Stimulated activated CD8-positive, alpha-beta memory T cell treated with anti-CD3 and anti-CD28 coated beads, Interleukin-12 subunit alpha, Interleukin-12 subunit beta, amount 100 ng/mL, for 24 hours (primary cell): Measurements from ENCODE around the gene ATP11A.
"Not testable (repeated sequence)": the region's sequence is repeated elsewhere in the genome, so short reads cannot be mapped to it uniquely, and the experiment has no call there.

Experiments
- DNase-seq: peaks from one replicate; pipeline ENCODE4 v3.0.0-alpha.2; 2020; ENCODE audit errors: extremely low read depth

ATP11A gene

DNA sequence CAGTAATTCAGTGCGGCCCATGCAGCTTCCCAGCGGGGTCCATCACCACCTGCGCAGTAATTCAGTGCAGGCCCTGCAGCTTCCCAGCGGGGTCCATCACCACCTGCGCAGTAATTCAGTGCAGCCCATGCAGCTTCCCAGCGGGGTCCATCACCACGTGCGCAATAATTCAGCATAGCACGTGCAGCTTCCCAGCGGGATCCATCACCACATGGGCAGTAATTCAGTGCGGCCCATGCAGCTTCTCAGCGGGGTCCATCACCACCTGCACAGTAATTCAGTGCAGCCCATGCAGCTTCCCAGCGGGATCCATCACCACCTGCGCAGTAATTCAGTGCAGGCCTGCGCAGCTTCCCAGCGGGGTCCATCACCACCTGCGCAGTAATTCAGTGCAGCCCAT lies 173.5 kb downstream of the ATP11A start:
- DNase-seq, result not testable (repeated sequence)

DNA sequence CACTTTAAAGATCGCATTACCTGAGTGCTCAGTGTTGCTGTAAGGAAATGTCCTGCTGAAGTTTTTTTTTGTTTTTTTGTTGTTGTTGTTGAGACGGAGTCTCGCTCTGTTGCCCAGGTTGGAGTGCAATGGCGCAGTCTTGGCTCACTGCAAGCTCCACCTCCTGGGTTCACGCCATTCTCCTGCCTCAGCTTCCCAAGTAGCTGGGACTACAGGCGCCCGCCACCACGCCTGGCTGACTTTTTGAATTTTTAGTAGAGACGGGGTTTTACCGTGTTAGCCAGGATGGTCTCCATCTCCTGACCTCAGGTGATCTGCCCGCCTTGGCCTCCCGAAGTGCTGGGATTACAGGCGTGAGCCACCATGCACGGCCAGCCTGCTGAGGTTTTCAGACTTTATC lies 175.6 kb downstream of the ATP11A start:
- DNase-seq, result not testable (repeated sequence)

DNA sequence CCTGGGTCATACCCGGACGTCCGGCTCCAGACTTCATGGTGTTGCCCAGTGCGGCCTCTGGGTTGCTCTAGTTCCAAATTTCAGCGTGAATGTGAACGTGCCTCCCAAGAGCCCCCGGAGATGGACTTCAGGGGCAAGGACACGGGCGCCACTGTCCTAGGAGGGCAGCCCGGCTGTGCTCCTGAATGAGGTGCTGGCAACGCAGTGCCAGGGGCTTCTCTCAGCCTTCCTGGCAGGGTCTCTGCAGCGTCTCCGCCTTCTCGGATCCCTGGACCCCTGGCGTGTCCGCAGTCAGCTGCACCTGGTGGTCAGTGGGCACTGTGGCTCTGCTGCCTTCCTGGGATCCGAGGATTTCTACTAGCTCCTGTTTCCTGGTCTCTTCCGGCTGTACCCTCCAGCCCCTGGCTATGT lies 177.5 kb downstream of the ATP11A start:
- no peak for DNase-seq

DNA sequence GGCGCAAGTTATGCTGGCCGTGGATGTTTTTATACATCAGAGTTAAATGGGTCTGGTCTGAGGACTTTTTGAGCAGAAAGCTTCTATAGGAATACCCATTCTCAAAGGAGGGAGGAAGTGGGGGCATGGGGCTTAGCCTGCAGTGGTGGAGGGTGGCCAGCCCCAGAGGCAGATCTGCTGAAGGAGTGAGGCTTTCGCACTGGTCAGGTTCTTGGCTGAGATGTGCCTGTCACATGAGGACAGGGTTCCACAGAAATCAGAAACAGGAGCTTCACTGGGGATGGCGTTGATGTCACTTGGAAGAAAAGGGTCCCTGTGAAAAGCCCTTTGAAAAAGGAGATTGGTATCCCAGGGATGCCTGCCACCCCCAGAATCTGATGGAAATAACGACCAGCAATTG lies 178.5 kb downstream of the ATP11A start:
- DNase-seq, result no peak

DNA sequence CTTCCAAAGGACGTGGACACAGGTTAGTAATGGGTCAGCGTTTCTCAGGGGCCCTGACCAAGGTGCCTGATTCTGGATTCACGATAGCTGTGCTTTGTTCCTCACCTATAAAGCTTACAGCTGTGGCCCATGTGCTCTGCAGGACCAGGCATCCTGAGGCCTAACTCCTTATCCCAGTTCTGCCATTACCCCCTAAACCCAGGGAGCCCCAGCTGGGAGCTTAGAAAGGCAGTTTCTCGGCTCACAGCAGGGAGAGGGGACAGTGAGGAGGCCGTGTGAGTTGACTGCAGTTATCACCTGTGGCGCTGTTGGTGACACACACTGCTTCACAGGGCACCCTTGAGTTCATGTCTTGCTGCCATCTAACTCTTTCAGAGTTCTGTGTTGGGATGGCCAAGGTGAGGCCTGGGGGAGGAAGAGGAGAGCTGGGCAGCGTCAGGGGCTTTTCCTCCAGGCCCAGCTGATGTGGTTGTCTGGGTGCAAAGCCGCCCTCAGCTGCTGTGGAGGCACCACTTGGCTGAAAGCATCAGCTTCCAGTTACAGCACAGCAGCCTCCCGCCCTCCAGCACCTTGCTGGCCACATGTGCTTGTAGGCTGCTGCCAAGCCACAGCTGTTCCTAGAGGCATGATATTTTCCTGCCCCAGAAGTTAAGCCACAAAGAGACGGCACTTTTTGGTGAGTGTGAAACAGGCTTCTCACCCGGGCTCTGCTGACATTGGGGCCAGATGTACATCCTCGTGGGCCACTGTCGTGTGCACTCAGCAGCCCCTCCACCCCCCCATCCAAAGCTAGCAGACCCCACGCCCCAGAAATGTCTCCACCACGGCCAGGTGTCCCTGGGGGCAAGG lies 179.6 kb downstream of the ATP11A start:
- DNase-seq, result no peak

DNA sequence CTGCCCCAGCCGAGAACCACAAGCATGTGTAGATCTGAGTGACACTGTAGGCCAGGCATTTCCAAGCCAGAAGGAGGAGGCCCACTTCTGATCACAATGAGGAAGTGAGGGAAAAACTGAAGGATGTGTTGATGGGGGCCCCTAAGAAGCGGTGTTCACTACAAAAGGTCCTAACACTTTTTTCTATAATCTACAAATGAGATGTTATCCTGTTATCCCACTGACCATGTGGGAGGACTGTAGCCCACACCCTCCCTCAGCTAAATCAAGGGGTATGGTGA lies 180.2 kb downstream of the ATP11A start:
- DNase-seq, result no peak

DNA sequence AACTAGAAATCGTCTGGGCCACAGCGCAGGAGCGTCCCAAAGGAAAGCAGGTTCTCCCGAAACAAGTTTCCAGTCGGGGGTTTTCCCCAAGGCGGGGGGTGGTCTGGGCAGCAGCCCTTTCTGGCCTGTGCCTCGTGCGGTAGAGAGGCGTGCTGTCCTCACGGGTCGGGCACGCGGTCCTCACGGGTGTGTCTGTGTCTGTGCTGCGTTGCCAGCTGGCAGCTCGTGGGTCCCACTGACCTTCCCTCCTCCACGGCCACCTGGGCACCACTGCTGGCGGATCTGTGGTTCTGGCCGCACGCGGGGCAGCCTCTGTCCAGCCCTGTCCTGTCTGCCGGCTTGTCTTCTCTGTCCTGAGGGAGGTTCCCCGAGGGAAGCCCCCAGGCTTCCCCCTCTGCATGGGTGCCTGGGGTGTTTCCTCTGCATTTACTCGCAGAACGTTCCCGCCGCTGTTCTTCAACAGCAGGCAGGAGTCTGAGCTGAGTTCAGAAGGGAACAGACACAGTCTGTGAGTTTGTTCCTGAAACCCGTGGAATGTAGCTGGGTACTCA lies 181.0 kb downstream of the ATP11A start:
- DNase-seq, result no peak

DNA sequence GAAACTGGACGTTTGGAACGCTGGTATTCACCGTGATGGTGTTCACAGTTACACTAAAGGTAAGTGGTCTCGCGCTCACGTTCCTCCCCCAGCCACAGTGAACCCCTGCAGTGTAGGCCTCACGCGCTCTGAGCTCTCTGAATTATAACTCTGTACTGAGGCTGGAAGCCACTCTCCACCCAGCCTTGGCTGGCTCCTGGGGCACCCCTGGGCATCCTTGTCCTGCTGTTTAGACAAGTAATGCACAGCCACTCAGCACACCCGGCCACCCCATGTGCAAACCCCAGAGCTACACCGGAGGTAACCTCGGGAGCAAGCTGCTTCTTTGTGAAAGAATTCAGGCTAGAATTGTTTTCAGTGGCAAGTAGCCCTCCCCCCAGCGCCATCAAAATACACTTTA lies 181.9 kb downstream of the ATP11A start:
- no peak for DNase-seq

DNA sequence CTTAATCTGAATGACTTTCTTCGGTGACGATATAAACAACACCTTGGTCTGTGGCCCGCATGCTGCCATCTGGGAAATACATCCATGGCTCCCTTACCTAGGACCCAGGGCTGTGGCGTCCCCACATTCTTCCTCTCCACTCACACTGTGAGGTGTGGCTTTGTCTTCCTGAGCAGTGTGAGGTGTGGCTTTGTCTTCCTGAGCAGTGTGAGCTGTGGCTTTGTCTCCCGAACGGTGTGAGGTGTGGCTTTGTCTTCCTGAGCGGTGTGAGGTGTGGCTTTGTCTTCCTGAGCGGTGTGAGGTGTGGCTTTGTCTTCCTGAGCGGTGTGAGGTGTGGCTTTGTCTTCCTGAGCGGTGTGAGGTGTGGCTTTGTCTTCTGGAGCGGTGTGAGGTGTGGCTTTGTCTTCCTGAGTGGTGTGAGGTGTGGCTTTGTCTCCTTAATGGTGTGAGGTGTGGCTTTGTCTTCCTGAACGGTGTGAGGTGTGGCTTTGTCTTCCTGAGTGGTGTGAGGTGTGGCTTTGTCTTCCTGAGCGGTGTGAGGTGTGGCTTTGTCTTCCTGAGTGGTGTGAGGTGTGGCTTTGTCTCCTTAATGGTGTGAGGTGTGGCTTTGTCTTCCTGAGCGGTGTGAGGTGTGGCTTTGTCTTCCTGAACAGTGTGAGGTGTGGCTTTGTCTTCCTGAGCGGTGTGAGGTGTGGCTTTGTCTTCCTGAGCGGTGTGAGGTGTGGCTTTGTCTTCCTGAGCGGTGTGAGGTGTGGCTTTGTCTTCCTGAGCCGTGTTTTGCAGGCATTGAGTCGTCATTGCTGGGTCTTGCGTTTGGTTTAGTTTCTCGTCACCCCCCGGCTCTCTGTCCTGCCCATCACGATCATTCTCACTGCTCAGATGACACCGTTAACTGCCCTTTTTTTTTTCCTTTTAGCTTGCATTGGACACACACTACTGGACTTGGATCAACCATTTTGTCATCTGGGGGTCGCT lies 183.1 kb downstream of the ATP11A start:
- DNase-seq, result not testable (repeated sequence)

DNA sequence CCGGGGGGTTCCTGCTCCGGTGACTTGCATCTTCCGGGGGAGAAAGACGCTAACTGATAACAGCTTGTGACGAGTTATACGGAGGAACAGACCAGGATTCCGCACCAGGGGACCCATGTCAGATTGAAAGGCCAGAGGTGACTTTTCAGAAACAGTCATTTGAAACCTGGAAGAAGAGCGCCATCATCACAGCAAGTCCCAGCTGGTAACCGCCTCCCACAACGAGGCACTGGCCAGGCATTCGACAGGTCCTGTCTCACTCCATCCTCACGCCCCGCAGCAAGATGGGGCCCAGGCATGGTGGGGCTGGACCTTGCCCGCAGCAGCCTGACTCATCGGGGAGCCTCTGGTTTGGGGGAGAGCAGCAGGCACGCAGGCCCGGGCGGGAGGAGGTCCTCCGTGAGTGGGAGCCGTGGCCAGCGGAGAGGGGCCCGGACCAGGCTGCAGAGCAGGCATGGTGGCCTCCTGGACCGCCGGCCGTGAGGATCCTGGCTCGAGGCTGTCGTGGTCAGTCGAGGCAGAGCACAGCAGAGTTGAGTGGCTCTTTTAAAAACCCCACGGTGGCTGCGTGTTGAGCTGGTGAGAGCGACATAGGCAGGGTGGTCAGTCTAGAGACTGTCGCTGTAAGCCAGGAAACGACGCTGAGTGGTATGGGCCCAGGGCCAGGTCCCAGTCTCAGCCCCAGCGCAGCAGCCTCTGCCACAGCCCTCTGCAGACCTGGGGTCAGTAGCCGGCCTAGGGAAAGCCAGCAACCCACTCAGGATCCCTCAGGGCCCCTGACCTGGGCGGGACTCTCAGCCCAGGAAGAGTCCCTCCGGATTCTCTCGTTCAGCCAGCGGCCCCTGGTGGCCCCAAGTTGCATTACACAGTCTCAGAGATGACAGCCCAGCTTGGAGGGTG lies 184.3 kb downstream of the ATP11A start:
- DNase-seq, result peak; percentile 14

DNA sequence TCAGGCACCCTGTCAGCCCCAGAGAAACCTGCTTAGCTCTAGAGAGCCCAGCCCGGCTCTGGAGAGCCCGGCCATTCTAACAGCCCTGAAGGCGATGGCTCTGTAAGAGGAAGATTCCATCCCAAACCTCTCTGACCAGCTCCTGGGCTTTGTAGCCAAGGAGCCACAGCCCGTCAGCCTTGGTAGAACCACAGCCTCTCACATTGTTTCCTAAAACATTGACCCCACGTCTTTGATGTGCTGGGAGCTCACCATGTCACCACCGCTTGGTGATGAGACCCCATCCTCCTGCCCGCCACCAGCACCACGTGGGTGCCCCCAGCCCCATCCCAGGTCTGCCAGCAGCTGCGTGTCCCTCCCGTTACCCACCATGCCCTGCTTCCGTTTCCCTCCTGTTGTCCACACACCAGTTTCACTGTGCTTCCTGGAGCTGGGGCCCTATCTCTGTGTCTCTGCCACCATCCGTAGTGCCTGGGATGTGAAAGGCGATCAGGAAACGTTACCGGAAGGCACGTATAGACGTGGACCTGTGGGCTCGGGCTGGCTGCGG lies 185.0 kb downstream of the ATP11A start:
- no peak for DNase-seq

DNA sequence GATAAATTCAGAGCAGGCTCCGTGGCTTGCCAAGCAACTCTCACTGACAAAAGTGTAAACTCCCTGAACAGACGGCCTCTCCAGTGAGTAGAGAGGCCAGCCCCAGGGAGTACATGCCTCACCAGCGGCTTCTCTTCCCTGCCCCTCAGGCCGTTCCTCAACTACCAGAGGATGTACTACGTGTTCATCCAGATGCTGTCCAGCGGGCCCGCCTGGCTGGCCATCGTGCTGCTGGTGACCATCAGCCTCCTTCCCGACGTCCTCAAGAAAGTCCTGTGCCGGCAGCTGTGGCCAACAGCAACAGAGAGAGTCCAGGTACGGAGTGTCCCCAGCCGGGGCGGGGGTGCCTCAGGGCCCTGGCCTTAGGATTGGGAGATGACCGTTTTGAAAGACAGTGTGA lies 185.8 kb downstream of the ATP11A start:
- no peak for DNase-seq

DNA sequence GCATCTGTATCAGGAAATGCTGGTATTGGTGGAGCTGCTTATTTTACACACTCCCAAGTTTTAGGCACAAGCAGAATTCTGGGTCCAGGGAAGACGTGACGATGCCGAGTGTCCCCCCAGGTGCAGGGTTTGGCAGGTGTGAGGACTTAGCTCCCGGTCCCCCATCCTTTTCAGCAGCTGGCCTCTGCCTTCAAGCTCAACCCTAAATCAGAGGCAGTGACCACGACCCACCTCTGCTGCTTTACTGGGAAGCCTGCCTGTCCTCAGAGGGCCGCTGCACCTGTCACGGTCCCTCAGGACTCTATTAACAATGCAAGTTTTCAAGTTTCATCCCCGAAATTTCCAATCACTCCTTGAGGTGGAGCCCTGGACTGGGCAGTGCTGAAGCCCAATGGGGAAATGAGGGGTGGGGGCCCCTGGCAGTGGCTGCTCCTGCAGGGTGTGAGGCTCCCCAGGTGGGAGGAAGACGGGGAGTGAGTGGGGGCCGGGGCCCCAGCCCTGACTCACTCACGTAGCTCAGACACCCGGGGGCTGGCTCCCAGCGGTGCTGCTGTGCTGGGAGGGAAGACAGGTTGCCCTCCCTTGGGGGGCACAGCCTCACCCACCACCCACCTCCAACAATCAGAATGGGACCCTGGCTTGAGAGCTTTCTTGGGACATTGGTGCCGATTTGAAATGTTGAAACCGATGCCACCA lies 186.6 kb downstream of the ATP11A start:
- DNase-seq, result no peak

DNA sequence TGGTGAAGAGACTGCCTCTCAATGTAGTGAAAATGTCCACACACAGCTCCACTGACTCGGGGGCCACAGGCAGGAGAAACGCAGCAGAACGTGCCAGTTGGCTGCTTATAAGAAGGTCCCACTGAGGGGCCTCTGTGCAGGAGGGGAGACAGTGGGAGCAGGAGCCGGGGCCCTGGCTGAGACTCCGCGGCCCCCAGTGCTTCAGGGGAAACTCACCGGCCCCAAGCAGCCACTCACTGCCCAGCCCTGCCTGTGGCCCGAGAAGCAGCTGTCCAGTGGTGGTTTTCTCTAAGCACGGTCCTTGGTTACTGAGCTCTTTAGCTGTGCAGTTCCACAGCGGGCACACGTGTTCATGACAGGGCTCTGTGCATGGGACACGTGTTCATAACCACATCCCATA lies 187.2 kb downstream of the ATP11A start:
- DNase-seq, result no peak

DNA sequence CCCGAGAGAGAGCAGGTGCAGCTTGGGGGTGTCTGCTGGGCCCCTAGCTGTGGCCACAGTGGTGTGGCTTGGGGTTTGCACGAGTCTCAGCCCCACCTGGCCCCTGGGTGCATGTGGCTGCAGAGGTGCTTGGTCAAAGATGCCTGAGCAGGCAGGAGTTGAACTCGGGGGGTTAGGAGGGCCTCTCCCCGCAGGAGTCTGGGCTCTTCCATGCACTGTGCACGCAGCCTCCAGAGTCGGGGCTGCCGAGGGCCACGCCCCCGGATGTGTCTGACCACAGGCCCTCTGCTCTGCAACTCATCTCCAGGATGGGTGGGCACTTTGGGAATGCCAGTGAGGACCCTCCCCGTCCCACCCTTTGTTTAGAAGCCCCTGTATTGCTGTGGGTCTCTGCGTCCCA lies 187.7 kb downstream of the ATP11A start:
- no peak for DNase-seq

DNA sequence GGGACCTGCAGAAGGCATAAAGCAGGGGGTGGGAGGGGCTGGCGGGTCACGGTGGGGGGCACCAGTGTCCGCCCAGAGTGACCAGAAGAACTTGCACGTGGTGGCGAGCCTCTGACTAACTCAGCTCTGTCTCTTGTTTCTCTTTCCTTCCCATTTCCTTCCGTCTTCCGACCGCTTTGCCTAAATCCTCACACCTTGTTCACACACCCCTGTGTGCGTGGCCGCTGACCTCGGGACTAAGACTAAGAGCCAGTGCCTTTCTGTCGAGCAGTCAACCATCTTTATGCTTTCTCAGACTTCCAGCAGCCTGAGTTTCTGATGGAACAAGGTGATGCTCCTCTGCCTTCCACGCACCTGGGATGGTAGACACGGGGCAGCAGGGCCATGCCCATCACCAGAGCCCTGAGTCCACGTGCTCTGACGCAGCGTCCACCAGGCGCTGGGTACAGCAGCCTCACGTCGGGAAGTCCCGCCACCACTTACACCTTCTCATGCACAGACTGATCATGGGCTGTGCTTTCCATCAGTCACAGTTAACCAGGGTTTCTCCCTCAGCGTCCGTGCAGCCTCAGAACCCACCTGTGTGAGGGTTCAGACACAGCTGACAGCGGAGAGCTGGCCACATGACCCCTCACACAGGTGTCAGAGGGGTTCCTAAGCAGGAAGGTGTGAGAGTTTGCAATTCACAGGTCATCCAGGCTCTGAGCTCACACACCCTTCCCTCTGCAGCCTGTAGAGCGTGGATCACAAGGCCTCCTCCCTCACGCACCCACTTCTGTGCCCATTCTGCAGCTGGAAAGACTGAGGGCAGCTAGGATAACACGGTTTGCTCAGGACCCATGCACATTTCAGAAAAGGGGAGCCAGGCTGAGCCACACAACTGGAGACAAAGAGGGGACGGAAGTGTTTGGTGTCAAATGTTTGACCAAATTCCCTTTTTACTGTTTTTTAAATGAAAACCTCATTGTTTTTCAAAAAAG lies 188.4 kb downstream of the ATP11A start:
- DNase-seq, result no peak

DNA sequence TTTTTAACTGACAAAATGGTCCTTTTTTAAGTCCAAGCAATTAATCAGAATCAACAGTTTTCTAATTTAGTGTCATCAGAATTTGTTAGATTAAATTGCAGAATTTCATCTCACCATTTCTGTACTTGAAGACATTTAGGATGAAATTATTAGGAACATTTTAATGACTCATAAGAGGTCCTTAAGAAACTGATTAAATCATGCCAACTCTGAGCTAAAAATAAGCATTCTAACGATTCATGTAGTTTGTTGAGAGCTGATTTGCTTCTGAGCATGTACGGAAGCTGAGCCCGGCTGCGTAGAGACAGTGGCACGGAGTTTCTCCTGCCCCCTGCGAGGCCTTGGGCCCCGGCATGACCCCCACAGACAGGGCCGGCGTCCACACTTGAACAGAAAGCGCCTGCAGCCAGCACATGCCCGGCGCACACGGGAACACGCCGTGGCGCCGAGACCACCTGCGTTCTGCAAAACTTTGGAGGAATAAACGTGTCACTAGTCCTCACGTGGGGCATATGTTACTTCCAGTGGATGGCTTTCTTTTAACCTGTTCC lies 189.5 kb downstream of the ATP11A start:
- DNase-seq, result no peak

DNA sequence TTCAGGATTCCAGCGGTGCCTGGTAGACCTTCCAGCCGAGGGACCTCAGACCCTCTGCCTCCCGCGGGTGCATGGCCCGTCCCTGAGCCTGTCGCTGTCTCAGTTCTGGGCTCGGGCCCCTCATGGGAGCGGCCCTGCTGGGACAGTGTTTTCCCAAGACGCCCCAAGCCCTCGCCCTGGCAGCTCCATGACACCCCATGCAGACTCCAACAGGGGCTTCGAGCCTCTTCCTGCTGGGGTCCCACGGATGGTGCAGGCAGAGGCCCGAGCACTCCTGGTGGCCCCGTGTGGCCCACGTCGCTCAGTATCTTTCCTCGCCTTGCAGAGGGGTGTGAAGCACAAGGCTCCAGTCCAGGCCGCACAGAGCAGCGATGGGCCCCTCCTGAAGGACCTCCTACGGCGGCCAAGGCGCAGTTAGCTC lies 190.4 kb downstream of the ATP11A start:
- DNase-seq, result no peak

DNA sequence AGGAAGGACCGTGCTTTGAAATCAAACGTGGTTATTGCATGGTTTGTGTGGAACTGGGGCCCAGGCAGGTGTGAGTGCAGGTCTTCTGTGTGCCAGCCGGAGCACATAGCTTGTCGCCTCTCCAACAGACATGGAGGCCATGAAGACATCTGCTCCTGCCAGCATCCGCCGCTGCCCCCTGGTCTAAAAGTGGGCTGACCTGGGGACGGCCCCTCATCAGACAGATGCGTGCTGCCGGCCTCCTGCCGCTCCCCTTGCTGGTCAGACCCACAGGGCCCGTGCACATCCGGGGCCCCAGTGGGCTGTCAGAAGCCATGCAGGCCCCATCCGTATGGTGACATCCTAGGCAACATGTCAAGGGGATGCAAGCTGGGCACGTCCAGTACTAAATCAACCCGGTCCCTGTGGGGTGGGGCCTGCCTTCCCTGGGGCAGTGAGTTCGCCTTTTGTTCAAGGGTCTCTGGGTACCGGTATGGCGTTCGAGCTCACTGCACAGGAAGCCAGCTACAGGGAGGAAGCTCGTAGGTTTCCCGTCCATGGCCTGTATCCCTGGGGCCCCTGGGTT lies 191.2 kb downstream of the ATP11A start:
- no peak for DNase-seq
